GM19452 (cell line): ENCODE results near the gene LTB4R2.

Experiments used
- ATAC-seq: cut with Tn5 transposase; IDR thresholded peaks from one replicate; pipeline ENCODE4 v1.9.1; 2021; ENCODE audit not compliant: unreplicated experiment

LTB4R2 gene, protein sequence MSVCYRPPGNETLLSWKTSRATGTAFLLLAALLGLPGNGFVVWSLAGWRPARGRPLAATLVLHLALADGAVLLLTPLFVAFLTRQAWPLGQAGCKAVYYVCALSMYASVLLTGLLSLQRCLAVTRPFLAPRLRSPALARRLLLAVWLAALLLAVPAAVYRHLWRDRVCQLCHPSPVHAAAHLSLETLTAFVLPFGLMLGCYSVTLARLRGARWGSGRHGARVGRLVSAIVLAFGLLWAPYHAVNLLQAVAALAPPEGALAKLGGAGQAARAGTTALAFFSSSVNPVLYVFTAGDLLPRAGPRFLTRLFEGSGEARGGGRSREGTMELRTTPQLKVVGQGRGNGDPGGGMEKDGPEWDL

DNA sequence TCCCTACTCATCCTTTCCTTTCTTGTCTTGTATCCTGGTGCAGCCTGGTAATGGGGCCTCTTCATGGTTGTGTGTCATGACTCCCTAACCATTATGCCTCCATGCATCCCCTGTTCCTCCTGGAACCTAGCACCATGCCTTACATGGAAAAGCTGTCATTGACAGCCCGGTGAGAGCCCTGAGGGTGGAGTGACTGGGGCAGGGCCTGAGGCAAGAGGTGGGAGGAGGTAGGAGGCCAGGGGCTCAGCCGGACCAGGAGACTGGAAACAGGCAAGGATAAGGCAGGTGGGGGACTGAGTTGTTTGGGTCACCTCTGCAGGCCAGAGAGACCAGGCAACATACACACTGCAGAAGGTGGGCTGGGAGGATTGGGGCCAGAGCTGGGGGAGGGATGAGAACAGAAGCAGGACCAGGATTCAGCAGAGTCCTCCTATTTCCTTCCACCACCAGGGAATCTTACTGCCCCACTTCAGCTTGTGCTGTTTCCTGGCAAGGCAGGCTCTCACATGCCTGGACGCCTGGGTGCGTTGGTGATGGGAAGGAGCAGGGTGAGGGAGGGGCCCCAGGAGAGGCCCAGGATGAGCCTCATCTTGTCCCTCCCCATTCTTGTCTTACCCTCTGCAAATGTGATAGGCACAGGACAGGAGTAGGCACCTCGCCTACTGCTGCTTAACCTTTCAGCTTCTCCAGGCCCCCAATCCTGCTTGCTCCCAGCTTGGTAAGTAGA, at the start of gene LTB4R2:
Gene LTB4R2 (plus strand): TSS at position 603 of the 727 bp plus-strand sequence. CDS start 525 bp downstream, outside the sequence.
- no peak for ATAC-seq

DNA sequence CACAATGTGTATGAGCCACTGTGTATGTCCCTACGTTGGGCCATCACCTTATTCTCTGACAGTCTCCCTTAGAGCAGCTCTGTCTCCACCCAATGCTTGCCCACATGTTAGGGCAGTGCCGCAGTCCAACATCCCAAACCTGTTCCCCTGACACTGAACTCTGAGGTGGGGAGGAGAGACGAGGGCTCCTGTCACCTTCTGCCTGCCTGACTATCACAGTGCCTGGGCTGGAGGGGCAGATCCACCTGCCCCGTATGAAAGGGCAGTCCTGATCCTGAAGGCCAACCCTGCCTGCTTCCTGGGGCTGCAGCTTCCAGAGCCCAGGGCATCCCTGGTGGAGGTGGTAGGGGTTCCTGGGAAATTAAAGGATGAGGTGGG, 49.2 kb upstream of the LTB4R2 start:
- ATAC-seq = no peak

DNA sequence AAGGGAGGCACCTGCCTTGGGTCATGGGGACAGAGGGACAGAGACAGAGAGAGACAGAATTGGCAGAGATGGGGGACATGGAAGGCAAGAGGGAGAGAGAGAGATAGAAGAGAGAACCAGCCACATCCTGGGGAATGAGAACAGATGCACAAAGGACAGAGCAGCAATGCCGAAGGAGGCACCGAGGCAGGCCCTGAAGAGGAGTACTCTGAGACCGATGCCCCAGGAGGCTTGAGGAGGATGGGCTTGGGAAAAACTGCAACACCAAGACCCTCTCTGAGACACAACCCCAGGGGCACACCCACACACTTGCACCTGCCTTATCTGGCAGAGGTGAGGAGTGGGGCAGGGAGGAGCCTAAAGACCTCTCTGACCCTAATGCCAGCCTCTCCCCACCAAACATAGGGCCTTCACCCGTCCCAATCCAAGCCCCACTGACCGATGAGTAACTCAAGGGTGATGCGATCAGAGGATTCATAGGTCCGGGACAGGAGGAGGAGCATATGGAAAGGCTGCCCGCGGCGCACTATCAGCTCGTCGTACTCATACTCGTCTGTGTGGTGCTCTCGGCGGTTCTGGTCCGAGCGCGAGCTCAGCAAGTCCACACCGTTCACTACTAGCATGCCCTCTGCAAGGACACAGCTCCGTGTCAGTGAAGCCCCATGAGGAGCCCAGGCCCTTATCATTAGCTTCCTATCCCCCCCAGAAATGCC, 48.5 kb upstream of the LTB4R2 start:
- no peak for ATAC-seq

DNA sequence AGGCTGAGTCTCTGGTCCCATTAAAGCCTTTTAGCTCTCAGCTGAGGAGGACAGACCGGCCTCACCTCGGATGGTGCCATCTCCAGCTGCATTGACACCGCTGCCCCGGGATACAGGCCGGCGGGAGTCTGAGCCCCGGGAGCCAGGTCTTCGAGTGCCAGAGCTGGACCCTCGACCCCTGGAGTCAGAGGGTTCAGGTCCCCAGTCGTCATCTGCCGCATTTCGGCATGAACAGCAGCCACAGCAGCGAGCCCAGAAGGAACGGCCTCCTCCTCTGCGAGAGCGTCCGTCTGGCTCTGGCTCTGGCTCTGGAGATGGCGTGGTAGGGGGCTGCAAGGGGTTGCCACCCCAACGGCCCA, 48.0 kb upstream of the LTB4R2 start:
- no peak for ATAC-seq

DNA sequence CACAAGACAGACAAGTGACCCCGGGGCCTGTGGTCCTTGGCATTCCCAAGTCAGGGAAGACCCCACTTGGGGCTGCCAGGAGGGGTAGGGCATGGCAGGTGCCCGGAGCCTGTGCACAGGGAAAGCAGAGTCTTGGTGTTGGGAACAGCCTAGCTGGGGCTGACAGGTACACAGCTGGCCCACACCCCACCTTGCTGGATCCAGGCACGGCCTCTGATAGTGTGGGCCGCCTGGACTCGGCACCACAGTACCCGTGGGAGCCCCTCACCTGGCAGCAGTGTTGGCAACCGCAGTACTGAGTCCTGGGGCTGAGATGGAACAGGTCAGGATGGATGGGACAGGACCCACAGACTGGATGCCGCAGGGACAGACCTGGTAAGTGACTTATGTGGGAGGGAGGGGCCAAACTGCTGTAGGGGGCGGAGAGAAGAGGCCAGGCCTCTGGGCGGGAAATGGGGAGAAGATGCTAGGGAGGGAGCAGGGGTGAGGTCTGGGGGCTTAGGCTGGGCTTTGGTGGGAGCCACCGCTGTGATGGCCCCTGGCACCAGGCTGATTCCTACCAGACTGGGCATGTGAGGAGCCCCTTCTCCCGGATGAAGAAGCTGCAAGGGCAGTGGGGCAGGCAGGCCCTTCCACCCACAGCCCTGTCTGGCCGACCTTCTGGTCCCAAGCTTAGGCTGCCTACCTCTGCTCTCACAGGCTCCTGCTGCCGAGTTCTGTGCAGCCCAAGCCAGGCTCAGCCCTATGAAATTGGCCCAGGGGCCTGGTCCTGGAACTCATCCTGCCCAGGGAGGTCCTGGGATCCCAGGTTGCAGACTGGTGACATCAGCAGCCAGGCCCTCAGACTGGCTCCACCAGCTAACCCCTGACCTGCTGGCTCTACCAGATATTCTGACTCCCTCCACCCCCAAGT, 46.9 kb upstream of the LTB4R2 start, which contains the start of gene TGM1:
Gene TGM1 (minus strand): TSS at position 357 of the 913 bp plus-strand sequence. CDS start 825 bp downstream, outside the sequence.
- ATAC-seq = no peak

DNA sequence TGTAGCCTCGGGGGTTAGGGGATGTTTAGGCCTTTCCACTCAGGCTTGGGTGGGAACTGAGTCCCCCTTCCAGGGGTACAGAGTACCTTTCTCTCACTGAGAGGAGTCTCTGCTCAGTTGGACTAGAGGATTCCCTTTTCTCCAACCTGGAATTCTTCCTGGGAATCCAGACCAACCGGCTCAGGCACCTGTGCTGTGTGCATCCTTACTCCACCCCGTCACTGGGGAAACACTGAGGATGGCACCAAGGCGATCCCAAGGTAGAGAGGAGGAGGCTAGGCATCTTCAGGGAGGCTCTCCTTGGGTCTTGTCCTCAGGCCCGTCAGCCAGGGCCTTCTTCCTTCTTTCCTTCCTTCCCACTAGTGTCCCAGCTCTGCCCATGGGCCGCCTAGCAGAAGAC, 46.1 kb upstream of the LTB4R2 start:
- ATAC-seq = no peak

DNA sequence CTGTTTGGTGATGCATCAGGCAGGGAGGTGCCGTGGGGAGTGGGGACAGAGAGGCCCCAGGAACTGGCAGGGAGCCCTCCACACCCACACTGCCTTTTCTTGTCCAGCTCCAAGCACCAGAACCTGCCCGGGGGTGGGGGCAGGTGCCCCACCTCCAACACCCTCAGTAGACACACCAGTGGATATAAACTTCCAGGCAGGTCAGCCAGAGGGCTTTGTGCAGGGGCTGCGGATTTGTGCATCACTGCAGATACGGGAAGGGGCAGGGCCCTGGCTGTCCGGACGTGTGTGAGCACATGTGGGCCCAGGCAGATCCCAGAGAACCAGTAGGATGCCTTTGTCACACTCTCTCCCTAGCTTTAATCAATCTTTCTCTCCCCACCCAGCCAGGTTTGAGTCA, 45.6 kb upstream of the LTB4R2 start:
- no peak for ATAC-seq

DNA sequence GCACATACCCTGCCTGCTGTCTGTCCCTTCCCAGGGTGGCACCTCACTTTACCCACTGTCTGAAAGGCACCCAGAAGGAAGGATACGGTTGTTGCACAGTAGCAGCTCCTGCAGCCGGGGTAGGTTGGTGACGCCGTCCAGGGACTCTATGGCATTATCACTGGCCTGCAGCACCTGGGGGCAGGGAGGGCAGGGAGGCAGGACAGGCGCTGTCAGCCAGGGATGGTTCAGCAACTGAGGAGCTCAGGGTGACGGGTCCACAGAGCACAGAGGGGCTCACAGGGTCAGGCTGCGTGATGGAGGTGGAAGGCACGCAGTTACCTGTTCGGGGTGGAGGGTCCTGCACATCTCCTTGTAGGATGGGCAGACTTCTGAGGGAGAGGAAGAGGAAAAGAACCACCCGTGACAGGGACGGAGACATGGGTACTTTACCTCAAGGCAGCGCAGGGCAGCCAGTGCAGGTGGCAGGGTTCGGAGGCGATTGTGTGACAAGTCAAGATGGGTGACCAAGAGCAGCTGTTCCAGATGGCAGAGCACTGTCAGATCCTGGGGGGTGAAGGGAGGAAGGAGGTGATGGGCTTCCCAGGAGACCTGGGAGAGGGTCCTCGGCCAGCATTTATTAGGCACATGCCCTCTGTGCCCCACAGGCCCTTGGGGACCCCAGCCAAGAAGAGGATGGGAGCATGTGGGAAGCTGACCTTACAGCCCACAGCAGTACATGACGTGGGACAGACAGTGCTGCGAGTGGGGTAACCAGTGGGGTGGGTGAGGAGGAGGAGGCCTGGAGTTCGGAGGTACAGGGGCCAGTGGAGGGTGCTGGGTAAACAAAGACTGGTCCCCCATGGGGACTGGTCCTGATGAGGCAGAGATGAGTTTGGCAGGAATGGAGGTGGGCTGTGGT, 43.3 kb upstream of the LTB4R2 start:
- no peak for ATAC-seq

DNA sequence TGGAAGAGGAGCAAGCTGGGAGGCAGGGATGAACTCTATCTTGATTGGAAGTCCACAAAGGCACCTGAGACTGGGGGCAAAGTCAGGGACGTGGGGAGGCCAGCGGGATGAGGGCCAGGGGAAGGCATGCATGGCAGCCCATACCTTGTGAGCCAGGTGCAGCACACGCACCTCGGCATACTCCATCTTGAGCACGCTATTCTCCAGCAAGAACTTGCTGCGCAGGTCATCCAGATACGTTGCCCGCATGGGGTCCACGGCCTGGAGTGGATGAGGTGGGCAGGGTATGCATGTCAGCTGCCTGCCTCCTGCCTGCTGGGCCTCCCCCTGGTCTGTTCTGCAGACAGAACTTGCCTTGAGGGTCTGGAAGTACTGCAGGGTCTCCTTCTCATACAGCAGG, 42.4 kb upstream of the LTB4R2 start:
- ATAC-seq = no peak

DNA sequence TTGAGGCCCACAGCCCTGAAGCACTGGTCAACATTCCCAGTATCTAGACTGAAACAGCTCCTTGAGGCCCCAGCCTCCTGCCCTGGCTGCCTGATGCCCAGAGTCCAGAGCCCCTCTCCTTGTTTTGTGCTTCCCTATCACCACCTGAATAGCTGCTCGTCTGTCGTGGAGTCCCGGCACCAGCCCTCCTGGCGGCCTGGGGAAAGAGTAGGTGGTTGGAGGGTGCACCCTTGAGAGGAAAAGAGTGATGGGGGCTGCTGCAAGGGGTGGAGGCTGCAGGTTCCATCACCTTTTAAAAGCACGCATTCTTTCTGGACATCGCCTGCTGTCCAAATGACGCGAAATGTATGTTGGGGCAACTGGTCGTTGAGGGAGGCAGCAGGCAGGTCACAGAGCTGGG, 41.7 kb upstream of the LTB4R2 start:
- no peak for ATAC-seq

DNA sequence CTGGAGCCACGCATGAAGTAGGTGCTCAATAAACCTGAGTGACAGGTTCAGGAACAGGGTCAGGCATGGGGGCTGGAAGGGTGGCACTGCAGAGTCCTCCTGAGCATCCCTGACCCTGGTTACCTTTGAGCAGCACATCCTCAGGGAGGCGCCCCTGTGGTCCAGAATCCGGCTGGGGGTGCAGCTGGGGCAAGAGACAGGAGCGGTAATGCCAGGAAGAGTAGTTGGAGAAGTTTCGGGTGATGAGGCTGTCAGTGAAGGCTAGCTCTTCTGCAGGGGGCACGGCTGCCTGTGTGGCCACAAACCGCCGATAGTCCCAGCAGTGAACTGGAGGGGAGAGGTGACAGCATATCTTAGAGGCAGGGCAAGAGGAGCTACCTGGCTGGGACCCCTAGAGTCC, 40.6 kb upstream of the LTB4R2 start:
- ATAC-seq = no peak

DNA sequence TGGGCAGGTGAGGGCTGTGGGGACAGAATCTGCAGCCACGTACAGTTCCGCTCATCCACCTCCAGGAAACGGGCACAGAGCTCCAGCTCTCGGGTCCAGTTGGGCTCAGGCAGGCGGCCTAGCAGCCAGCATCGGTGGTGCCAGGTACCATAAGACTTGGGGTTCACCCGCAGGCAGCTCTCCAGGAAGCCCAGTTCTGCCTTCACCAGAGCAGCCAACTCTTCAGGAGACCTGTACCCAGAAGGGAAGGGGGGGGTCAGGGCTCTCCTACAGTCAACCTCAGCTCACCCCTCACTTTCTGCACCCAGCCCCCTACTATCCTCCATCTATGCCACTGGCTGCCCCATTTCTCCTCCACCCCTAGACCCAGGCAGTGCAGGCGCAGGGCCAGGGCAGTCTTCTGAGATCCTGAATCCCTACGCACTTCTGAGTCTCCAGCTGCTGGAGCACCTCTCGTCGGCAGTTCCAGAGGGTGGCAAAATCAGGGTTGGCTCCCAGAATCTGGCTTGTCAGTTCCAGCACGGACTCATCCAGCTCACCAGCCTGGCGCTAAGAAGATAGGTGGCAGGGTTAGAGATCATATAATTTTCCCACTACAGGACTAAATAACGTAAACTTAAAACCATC, 39.9 kb upstream of the LTB4R2 start:
- no peak for ATAC-seq

DNA sequence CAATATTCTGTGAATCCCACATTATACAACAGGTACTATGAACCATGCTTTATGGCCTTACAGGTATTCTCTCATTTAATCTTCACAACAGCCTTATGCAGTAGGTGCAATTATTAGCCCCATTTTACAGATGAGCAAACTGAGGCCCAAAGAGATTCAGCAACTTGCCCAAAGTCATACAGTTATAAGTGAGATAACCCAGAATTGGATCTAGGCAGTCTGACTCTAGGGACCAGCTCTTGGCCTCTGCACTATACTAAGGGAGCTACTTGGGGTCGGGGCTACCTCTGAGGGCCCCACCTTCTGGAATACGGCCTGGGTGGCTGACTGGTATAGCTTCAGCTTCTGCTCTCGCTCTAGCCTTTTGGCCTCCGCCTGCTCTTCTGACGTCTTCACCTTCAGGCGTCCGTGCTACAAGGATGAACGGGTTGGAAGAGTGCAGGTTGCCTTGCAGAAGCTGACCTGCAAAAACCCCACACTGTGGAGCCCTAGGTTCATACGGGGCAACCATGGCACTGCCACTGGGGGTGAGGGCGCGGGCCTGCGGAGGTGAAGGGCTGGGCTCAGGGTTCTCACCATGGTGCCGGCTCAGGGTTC, 39.3 kb upstream of the LTB4R2 start:
- ATAC-seq = no peak

DNA sequence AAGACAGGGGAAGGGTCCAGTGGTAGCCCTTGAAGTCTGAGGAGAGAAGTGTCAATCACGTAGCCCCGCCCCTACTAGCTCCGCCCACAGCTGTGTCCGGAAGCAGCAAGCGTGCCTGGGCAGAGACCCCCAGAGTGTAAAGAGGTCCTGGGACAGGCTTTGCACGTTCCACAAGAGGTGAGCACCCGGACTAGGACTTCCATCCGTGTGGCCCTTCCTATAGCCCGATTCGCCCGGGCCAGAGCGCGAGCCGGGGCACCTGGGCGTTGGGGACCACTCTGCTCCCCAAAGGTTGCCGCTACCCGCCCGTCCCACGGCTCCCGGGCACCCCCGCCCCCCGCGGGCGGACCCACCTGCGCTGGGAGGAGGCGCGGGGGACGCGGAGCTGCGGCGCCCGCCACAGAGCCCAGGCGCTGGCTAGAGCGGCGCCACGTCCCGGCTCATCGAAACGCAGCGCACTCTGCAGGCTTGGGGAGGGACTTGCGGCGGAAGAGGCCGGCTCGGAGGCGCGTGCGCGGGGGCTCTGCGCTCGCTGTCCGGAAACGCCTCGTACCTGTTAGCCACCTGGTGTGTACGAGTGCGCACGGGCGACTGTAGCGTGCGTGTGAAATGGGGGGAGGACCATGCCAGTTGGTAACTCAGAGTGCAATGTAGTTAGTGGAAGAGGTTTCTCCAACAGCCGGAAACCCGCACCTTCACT, 38.7 kb upstream of the LTB4R2 start, which contains the start of gene RABGGTA:
Gene RABGGTA (minus strand): TSS at position 464 of the 700 bp plus-strand sequence. CDS start 482 bp downstream, outside the sequence.
- peak; percentile 85 for ATAC-seq

DNA sequence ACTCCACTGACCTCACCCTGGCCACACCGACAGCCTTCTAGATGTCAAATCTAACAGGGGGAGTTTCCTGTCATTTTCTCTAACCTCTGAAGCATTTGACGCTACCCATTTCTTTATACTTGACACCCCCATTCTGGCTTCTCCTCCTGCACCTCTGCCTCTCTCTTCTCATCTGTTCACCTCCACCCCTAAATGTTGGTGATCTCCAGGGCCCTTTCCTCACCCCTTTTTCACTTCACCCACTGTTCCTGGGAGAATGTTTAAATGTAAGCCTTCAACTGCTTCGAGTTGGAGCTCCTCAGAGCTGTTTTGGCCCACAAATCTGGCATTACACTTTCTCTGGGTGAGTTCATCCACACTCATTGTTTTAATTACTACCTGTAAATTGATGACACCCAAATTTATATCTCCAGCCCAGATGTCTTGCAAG, 38.1 kb upstream of the LTB4R2 start:
- ATAC-seq = no peak

DNA sequence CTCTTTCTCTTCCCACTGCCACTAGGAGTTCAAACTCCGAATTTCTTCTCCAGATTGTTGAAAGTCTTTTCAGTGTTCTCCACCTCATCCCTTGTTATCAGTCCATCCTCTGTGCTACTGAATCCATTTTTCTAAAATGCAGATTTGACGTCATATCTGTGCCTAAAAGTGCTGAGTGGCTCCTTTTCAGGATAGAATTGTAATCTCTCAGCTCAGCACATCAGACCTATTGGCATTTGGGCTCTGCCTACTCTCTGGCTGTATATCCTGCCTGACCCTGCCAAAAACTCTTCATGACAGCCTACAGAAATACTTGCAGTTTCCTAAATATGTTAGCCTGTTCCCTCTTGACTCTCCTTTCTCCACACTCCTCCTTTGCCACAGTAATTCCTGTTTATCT, 37.5 kb upstream of the LTB4R2 start:
- no peak for ATAC-seq

DNA sequence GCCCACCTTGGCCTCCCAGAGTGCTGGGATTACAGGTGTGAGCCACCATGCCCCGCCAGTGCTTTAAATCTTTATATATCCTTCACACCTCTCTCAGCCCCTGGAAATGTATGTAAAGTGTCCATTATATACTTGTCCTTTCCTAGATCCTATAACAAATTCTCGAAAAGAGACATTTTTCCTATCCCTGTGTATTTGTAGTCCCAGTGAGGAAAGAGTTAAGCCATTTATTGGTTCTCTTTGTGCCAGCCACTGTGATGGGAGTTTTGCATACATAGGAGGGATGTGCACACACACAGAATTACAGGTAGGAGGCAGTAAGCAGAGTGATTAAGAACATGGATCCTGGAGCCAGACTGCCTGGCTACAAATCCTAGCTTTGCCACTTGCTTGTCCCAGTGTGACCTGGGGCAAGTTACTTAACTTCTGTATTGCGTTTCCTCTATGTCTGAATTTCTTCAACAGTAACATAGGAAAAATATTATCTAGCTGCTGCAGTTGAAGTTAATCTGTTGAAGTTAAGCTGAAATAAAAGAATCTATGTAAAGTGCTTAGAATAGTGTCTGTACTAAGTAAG, 36.4 kb upstream of the LTB4R2 start:
- ATAC-seq = no peak

DNA sequence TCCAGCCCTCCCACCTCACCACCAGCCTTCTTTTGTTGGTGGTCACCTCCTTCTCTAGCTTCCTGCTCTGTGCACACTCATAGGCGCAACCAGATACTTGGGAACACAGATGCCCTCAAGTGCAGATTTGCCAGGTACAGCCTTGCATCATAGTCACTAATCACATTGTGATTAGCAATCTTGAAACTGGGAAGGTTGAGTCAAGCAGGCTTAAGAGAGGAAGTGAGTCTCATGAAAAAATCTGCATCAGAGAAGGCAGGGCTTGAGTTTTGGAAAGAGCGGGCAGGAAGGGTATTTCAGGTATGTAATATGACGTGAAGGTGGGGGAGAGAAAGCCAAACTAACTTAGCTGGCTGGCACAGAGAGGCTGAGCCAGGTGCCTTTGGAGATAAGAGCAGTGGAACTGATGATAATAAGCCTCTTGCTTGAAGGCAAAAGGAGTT, 35.8 kb upstream of the LTB4R2 start:
- peak; percentile 41 for ATAC-seq
